HG02870 (cell line): ENCODE results near the gene DCC.

Source experiments
- ATAC-seq: cut with Tn5 transposase; IDR thresholded peaks from one replicate; pipeline ENCODE4 v1.9.1; 2021; ENCODE audit warnings: mild to moderate bottlenecking, moderate library complexity; ENCODE audit not compliant: unreplicated experiment

Gene DCC

DNA sequence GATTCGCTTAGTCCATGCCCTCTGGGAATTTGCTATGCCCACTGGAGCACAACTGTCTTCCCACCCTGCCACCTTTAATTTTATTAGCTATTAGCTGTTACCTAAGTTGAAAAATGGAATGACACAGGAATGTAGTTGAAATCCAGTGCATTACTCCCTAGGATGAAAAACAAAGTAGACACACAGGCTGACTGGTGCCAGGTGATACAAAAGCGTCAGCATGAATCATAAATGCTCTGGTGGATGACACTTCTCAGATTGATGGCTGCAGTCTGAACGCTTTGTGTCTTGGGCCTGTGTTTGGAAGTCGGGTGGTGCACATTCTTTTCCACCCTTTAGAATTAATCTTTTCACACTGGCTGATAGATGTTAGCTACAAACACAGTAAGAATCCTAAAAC lies 802.0 kb downstream of the DCC start:
- ATAC-seq = no peak

DNA sequence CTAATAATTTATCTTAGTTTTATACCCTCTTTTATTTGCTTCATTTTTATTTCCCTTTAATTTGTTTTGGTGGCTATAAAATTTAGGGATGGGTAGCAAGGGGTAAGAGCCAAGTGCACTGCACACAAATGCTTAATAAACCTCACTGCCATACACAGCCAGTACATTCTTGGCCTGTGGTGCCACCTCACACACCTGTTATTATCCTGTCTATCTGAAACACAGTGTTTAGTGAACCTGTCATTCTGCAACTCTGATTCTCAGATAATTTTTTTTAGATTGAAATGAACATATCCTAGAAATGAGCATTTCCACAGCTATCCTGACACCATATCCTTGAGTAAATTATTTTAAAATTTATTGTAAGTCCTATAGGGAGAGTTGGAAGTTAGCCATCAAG lies 807.5 kb downstream of the DCC start:
- no peak for ATAC-seq

GRCh38 chr18:53148123-53148522 lies 808.1 kb downstream of the DCC start:
- no peak for ATAC-seq

GRCh38 chr18:53152476-53152875 lies 812.5 kb downstream of the DCC start:
- ATAC-seq = no peak

DNA sequence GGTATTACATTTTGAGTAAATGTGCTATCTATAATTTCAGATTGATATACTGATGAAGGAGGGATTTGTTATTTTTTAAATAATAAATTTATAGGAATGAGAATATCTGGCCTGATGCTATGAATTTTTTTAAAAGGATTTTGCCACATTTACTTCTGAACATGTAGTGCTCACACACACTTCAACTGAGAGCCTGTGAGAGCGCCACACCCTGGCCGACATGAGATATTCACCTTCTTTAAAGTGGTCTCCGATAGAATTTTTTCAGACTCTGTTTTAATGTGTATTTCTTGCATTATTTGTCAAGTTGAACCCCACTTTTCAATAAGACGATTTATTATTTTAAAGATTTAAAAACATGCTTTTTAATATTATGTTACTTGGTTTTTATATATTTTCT lies 813.3 kb downstream of the DCC start:
- ATAC-seq = no peak

- ATAC-seq = no peak
Observed at GRCh38 chr18:53153800-53154199, 813.8 kb downstream of the DCC start.

DNA sequence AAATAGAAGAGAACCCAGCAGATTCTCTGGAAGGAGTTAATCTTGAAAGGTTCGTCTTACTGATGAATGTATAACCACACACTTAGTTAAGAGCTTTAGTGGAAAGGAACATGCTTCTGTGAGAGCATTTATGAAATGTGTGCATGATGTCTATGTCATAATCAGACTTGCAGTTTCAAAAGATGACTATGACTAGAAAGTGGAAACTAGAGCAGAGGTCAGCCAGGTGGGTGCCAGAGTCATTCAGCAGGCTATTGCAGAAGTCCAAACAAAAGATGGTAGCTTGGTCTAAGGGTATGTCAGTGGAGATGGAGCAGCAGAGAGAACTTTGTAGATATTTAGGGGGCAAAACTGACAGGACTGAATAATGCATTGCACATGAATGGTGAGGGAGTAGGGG lies 825.8 kb downstream of the DCC start:
- ATAC-seq = no peak

DNA sequence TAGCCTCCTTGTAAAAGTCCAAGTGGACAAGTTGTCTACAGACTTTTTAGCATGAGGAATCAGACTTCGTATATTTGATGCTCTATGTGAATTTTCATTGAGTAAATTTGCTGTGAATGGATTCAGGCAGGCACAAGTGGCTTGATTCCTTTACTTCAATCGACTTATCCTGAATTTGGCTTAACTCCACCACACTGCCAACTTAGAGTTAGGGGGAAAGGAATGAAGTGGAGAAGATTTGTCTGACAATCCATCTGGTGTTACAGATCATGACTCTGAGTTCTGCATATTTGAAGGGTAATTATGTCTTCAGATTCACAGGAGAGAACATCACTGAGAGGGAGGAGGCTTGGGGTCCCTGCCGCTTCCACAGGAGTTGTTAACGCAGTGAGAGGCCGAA lies 829.3 kb downstream of the DCC start:
- no peak for ATAC-seq

DNA sequence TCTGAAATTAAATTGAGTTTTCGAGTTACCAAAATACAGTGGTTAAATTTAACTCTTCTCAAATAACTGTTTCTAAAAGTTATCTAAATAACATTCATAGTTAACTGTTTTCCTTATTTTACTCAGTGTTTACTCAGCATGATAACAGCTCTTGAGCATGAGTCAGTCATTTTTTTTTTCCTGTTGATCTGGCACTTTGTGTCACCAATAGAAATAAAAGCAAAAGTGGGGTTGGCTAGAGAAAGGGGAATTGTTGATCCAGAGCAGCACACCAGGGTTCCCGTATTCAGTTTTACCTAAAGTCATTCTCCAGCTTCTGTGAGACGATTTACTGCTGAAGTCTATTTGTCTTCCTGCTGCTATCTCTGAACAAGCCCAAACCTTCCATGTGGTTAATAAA lies 851.6 kb downstream of the DCC start:
- no peak for ATAC-seq

DNA sequence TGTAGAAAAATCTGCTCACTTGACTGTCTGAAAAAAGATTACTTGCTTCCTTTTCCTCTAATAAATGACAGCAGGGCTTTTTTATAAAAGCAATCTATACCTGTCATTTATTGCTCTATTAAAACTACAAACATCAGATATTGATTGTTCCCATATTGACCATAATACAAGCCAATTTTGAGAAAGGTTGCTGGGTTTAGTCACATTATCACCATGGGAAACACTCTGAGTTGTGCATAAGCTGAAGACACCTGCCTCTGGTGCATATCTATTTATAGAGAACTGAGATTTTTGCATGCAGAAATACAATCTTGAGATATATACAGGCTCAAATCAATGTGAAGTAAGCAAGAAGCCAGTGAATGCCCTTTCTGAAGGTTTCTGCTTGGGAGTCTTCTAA lies 853.9 kb downstream of the DCC start:
- no peak for ATAC-seq

DNA sequence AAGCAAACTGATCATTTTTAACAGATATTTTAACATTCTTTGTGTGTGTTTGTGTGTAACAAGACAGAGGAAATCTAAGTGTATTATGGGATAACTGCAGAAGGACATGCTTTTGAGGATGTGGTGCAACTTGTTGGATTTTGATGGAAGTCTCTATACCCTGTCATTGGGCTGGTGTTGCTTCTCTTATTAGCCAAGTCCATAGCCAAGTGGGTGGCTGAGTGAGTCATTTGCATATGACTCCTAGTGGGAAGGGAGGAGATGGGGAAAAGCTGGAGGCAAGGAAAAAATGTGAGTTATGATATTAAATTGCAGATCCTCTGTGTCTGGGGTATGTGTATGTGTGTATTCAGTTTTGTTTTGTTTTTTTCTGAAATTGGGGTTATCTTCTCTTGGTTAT lies 879.9 kb downstream of the DCC start:
- no peak for ATAC-seq

DNA sequence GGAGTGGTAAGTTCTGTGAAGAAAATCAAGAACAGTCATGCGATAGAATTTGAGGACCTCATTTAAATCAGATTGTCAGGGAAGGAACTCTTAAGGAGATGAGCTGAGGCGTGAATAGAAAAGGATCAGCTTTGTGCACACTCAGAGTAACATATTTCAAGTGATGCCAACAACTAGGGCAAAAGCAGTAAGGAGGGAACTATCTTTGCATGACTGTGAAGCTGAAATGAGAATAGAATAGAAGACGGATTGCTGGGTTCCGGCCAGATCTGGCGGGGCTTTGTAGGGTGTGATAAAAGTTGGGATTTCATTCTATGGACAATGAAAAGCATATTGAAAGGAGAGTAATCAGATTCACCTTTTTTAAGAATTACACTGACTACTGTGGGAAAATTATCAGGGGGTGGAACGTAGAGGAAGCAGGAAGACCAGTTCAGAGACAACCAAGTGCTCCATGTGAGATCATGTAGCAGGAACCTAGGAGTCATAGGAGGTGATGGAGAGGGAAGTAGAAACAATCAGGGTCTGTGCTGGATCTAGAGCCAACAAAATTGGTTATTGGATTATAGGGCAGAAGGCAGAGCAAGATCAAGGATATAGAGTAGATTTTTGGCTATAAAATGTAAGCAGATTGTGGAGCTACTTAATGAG lies 884.3 kb downstream of the DCC start:
- no peak for ATAC-seq

GRCh38 chr18:53225567-53226325 lies 885.7 kb downstream of the DCC start:
- ATAC-seq = no peak

DNA sequence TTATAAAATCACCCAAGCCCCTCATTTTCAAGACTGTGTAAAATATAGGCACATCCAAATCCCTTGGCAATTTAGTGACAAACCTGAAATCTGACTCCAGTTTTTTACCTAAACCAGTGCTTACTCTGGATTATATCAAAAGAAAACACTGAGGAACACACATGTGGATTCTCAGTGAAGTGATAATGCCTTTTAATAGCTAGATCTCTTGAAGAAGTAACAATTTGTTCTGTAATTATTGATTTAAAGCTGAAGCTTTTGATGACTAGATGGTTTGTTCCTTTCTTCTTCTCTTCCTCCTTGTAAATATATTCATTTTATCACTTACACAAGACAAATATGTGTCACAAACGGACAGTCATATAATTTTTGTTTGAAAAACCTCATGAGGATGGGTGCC lies 894.6 kb downstream of the DCC start:
- no peak for ATAC-seq

DNA sequence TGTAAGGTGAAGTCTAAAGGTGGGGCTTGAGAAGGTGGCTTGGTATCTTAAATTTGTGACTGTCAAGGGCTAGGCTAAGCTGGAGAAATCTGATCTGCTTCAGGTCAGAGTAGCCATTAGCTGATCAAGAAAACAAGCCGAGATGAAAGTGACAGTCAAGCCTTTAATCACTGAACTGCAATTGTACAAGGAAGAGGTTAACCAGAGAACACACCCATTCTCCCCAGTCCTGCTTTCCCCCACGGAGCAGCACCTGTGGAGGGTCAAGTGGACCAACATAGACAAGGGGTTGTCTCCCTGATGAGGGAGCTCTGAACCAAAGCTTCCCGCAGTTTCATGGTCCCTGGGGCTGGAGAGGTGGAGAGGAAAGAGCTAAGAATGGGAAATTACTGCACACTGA lies 901.2 kb downstream of the DCC start:
- ATAC-seq = no peak

DNA sequence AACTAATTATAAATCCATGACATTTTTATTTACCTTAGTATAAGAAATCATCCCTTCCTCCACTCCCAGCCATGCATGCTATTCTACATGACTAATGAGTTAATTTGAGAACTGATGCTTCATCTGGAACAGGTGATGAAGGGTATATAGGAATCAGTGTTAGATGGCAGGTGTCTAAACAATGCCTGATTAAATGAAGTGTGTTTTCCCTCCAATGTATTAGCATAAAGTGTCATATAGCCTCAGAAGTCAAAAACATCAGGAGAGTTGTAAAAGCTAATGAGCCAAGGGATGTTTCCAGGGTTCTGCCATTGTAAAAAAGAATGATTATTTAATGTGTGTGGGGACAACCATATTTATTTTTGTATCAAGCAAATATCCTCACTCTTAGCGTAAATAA lies 913.8 kb downstream of the DCC start:
- no peak for ATAC-seq

DNA sequence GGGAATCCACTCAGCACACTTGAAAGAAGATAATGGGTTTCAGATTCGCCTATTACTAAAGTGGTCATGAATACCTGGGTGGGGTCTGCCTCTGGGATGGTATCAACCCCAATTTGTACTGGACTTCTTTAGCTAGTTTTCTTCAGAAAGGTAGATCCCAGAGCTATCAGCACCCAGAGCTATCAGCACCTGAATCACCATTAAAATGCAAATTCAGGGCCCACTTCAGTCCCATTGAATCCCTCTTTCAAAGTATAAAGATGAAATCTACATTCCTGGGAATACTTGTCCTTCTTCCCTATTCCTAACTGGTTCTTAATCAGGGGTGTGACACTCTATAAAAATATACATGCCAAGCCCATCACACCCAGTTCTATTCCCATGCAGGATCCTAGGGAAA lies 914.3 kb downstream of the DCC start:
- no peak for ATAC-seq

- no peak for ATAC-seq
Observed at GRCh38 chr18:53261241-53261640, 921.2 kb downstream of the DCC start.

- ATAC-seq = no peak
Observed at GRCh38 chr18:53266850-53267249, 926.9 kb downstream of the DCC start.

- ATAC-seq = no peak
Observed at GRCh38 chr18:53268455-53268854, 928.5 kb downstream of the DCC start.

DNA sequence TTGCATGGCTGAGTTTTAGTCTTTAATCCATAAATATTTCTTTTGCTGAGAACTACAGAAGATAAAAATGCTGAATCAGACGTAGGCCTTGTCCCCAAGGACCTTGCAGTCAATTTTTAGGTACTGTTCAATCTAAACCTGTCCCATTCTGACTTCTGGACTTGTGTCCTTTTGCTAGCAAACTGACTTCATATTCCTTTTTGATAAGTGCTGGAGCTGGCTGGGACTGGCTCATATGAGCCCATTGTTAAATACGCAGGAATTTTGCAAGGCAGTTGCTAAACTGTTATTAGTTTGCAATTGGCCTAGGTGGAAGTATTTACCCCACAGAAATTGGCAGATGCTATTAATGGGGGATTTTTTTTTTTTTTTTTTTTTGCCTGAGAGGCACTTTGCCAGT lies 941.4 kb downstream of the DCC start:
- no peak for ATAC-seq

- no peak for ATAC-seq
Observed at GRCh38 chr18:53283708-53284107, 943.7 kb downstream of the DCC start.

DNA sequence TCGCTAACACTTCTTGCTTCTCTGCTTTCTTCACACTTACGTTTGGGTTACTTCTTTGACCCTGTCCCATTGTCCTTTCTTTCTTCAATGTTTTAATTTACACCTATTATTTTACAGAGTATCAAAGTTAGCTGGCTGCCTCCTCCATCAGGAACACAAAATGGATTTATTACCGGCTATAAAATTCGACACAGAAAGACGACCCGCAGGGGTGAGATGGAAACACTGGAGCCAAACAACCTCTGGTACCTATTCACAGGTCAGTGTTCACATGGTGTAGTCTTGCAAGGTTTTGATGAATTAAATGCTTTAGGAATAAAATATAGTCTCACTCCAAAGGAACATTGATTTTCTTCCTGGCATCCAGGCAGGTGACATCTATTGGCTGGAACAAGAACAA lies 965.5 kb downstream of the DCC start:
- no peak for ATAC-seq
